NT2/D1 (cell line): ENCODE data around the gene ZBTB32.

Source experiments
- DNase-seq: peaks from one replicate; pipeline ENCODE4 v3.0.0-alpha.2; 2011; ENCODE audit warnings: low read depth, low spot score
- H3K27me3 ChIP-seq: 2 replicates; pipeline ENCODE4 v1.6.0; 2011; ENCODE audit warnings: mild to moderate bottlenecking; ENCODE audit not compliant: insufficient read length, insufficient read depth
- H3K36me3 ChIP-seq: 2 replicates; pipeline ENCODE4 v1.6.1; 2011; ENCODE audit warnings: mild to moderate bottlenecking, low read length, mixed read lengths; ENCODE audit not compliant: insufficient read depth, insufficient read length
- H3K4me1 ChIP-seq: 2 replicates; pipeline ENCODE4 v1.5.1; 2011; ENCODE audit not compliant: insufficient read depth, insufficient read length
- H3K4me3 ChIP-seq: 2 replicates; pipeline ENCODE4 v1.5.1; 2011; ENCODE audit warnings: low read depth; ENCODE audit not compliant: insufficient read length
- H3K9ac ChIP-seq: 2 replicates; pipeline ENCODE4 v1.6.0; 2011; ENCODE audit warnings: low read depth; ENCODE audit not compliant: insufficient read length
- H3K9me3 ChIP-seq: 2 replicates; pipeline ENCODE4 v1.5.1; 2011; ENCODE audit warnings: mild to moderate bottlenecking, low read length; ENCODE audit not compliant: insufficient read depth
- SUZ12 ChIP-seq: IDR thresholded peaks from 2 replicates; pipeline ENCODE4 v1.6.1; 2011; ENCODE audit not compliant: insufficient read length, insufficient read depth; ENCODE audit errors: extremely low read depth
- YY1 ChIP-seq: IDR thresholded peaks from 2 replicates; pipeline ENCODE4 v1.6.1; 2011; ENCODE audit not compliant: insufficient read length, insufficient read depth
- ZNF274 ChIP-seq: IDR thresholded peaks from 2 replicates; pipeline ENCODE4 v1.6.1; 2011; ENCODE audit warnings: mild to moderate bottlenecking, low read depth, low read length

The ZBTB32 gene

GRCh38 chr19:35665604-35666003 lies 38.8 kb upstream of the ZBTB32 start:
- Histone ChIP-seq H3K36me3 (peaks cover 7% of the 10 kb centered on the region), H3K9ac (no peak overlapping the region), H3K27me3 (no peaks in the 10 kb centered on the region), H3K9me3 (no peaks in the 10 kb centered on the region), H3K4me1 (no peaks in the 10 kb centered on the region), H3K4me3 (no peak overlapping the region)
- no peak for TF ChIP-seq SUZ12
- no peak for TF ChIP-seq YY1
- no peak for TF ChIP-seq ZNF274
- no peak for DNase-seq

GRCh38 chr19:35666251-35666913 lies 38.0 kb upstream of the ZBTB32 start, which contains the start of gene UPK1A:
UPK1A (plus strand) TSS chr19:35666517; CDS start chr19:35666813, 296 bp downstream.
- H3K27me3 ChIP-seq: no peaks in the 10 kb centered on the region
- H3K9ac ChIP-seq: no peak within 1 kb of the TSS
- no peak for TF ChIP-seq SUZ12
- TF ChIP-seq YY1: no peak
- no peak for TF ChIP-seq ZNF274
- no peak for DNase-seq
- peaks cover 2% of the 10 kb centered on the region for H3K36me3 ChIP-seq
- no peaks in the 10 kb centered on the region for H3K4me1 ChIP-seq
- H3K4me3 ChIP-seq: no peak within 1 kb of the TSS
- no peaks in the 10 kb centered on the region for H3K9me3 ChIP-seq

GRCh38 chr19:35669566-35669965 lies 34.8 kb upstream of the ZBTB32 start:
- H3K9me3 ChIP-seq: no peaks in the 10 kb centered on the region
- H3K9ac ChIP-seq: no peak overlapping the region
- DNase-seq: no peak
- H3K4me3 ChIP-seq: no peak overlapping the region
- no peaks in the 10 kb centered on the region for H3K36me3 ChIP-seq
- TF ChIP-seq SUZ12 (no peak), ZNF274 (no peak), YY1 (no peak)
- no peaks in the 10 kb centered on the region for H3K4me1 ChIP-seq
- no peaks in the 10 kb centered on the region for H3K27me3 ChIP-seq

- Histone ChIP-seq H3K9me3 (no peaks in the 10 kb centered on the region), H3K4me1 (no peaks in the 10 kb centered on the region), H3K9ac (no peak overlapping the region), H3K36me3 (no peaks in the 10 kb centered on the region), H3K27me3 (no peaks in the 10 kb centered on the region), H3K4me3 (no peak overlapping the region)
- no peak for DNase-seq
- TF ChIP-seq SUZ12 (no peak), YY1 (no peak), ZNF274 (no peak)
Measured at GRCh38 chr19:35669974-35670373, 34.4 kb upstream of the ZBTB32 start.

- no peak overlapping the region for H3K9ac ChIP-seq
- no peak for DNase-seq
- H3K4me1 ChIP-seq: no peaks in the 10 kb centered on the region
- no peak for TF ChIP-seq SUZ12
- no peak for TF ChIP-seq ZNF274
- no peak for TF ChIP-seq YY1
- no peaks in the 10 kb centered on the region for H3K27me3 ChIP-seq
- H3K4me3 ChIP-seq: no peak overlapping the region
- H3K36me3 ChIP-seq: no peaks in the 10 kb centered on the region
- H3K9me3 ChIP-seq: no peaks in the 10 kb centered on the region
Measured at GRCh38 chr19:35670686-35671085, 33.7 kb upstream of the ZBTB32 start.

GRCh38 chr19:35671818-35672217 lies 32.5 kb upstream of the ZBTB32 start:
- no peaks in the 10 kb centered on the region for H3K9me3 ChIP-seq
- no peaks in the 10 kb centered on the region for H3K4me1 ChIP-seq
- DNase-seq: no peak

GRCh38 chr19:35673121-35673804 lies 31.1 kb upstream of the ZBTB32 start:
- H3K9ac ChIP-seq: peak overlapping the region; percentile 70
- no peak for TF ChIP-seq YY1
- H3K4me3 ChIP-seq: peak overlapping the region; percentile 53
- no peaks in the 10 kb centered on the region for H3K4me1 ChIP-seq
- no peaks in the 10 kb centered on the region for H3K36me3 ChIP-seq
- no peak for DNase-seq
- H3K27me3 ChIP-seq: no peaks in the 10 kb centered on the region
- no peaks in the 10 kb centered on the region for H3K9me3 ChIP-seq

More at GRCh38 chr19:35671818-35672217, 32.5 kb upstream of the ZBTB32 start:
- Histone ChIP-seq H3K4me3 (no peak overlapping the region), H3K9ac (no peak overlapping the region), H3K36me3 (no peaks in the 10 kb centered on the region), H3K27me3 (no peaks in the 10 kb centered on the region)
- TF ChIP-seq YY1 (no peak), SUZ12 (no peak), ZNF274 (no peak)
